Right lobe of liver (tissue), 4 donors: ENCODE results near the gene MTHFD1L.

Experiments
- POLR2A ChIP-seq: fragments of 450-650 bp; IDR thresholded peaks from one replicate; pipeline ENCODE4 v1.6.1; 2017; ENCODE audit warnings: antibody characterized with exemption, mild to moderate bottlenecking
- TF ChIP-seq, protein P1 (sequence below), 4 donors: fragments of 200-600 bp in 3 of 4; fragments of 450-650 bp in 1 of 4; IDR thresholded peaks; one replicate each; pipeline versions ENCODE4 v1.5.1 to v1.8.0; 2016 to 2022; ENCODE audit warnings: antibody characterized with exemption in 4 of 4, mild to moderate bottlenecking in 2 of 4
- donor health status: DM: no; HTN: no; CAD: no.
- donor health status: DM: no; HTN: no; CAD: no.
- donor health status: DM: no; HTN: yes; CAD: no.

DNA sequence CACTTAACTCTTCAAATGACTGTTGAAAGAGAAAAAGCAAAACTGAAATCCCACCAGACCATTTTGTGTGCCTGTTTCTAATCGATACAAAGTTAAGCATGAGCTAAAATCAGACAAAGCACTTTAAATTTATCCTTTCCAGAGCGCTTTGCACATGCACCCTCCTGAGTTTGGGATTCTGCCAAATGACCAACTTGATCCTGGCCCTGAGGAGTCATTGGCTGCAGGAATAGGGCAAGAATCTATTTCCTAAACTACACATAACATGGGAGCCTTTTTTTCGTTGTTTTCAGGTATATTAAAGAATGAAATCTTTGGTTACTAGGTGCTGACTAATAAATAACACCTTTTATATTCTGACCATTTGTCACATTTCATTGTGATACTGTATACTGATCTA, 23.8 kb upstream of the MTHFD1L start:
- TF ChIP-seq, protein P1, sequence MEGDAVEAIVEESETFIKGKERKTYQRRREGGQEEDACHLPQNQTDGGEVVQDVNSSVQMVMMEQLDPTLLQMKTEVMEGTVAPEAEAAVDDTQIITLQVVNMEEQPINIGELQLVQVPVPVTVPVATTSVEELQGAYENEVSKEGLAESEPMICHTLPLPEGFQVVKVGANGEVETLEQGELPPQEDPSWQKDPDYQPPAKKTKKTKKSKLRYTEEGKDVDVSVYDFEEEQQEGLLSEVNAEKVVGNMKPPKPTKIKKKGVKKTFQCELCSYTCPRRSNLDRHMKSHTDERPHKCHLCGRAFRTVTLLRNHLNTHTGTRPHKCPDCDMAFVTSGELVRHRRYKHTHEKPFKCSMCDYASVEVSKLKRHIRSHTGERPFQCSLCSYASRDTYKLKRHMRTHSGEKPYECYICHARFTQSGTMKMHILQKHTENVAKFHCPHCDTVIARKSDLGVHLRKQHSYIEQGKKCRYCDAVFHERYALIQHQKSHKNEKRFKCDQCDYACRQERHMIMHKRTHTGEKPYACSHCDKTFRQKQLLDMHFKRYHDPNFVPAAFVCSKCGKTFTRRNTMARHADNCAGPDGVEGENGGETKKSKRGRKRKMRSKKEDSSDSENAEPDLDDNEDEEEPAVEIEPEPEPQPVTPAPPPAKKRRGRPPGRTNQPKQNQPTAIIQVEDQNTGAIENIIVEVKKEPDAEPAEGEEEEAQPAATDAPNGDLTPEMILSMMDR (IDR thresholded peaks at IDR 0.05), result no peak
- TF ChIP-seq POLR2A, result no peak
